NT2/D1 (cell line): Measurements from ENCODE around the gene P2RX1.

Experiments
- YY1 ChIP-seq: IDR thresholded peaks from 2 replicates; pipeline ENCODE4 v1.6.1; 2011; ENCODE audit not compliant: insufficient read length, insufficient read depth
- ZNF274 ChIP-seq: IDR thresholded peaks from 2 replicates; pipeline ENCODE4 v1.6.1; 2011; ENCODE audit warnings: mild to moderate bottlenecking, low read depth, low read length

- TF ChIP-seq ZNF274 (no peak), YY1 (no peak)
Measured at GRCh38 chr17:3921502-3922319, 5.4 kb upstream of the P2RX1 start.
